DND-41 (cell line): ENCODE data around the gene ENO2.
A peak's percentile ranks its signal among the peaks of the same experiment; 100 is the strongest.
"Not testable (repeated sequence)": the region's sequence is repeated elsewhere in the genome, so short reads cannot be mapped to it uniquely, and the experiment has no call there.

Source experiments
- ATAC-seq: fragments of 200-7000 bp; cut with Tn5 transposase; 3 replicates; pipeline ENCODE4 v1.9.1; 2021; ENCODE audit warnings: low read depth; ENCODE audit not compliant: insufficient read depth
- DNase-seq: peaks from one replicate; pipeline ENCODE4 v3.0.0-alpha.2; 2020
- H2AFZ ChIP-seq: 2 replicates; pipeline ENCODE4 v1.6.0; 2012; ENCODE audit warnings: low read depth, low read length
- H3K27ac ChIP-seq: 2 replicates; pipeline ENCODE4 v1.5.1; 2012; ENCODE audit warnings: low read length, inconsistent platforms
- H3K27me3 ChIP-seq: fragments of 200-600 bp; sonication (generic); 2 replicates; pipeline ENCODE4 v1.6.0; 2012; ENCODE audit warnings: low read length, mild to moderate bottlenecking, inconsistent platforms; ENCODE audit not compliant: insufficient read depth, poor library complexity
- H3K36me3 ChIP-seq: 2 replicates; pipeline ENCODE4 v1.5.1; 2012; ENCODE audit warnings: low read length, inconsistent platforms; ENCODE audit not compliant: insufficient read depth
- H3K4me1 ChIP-seq: 2 replicates; pipeline ENCODE4 v1.5.1; 2012; ENCODE audit warnings: mild to moderate bottlenecking, low read length; ENCODE audit not compliant: insufficient read depth
- H3K4me2 ChIP-seq: 2 replicates; pipeline ENCODE4 v1.6.0; 2012; ENCODE audit warnings: mild to moderate bottlenecking, moderate library complexity, low read length, inconsistent platforms; ENCODE audit not compliant: insufficient read depth
- H3K4me3 ChIP-seq, 2 experiments: fragments of 200-600 bp in 1 of 2; shearing (Covaris generic) in 1 of 2; 2 replicates each; pipeline ENCODE4 v1.5.1; 2012 to 2016; ENCODE audit warnings: inconsistent platforms in 2 of 2, low read length in 2 of 2, mild to moderate bottlenecking in 2 of 2, low read depth in 1 of 2, moderate library complexity in 1 of 2
- H3K79me2 ChIP-seq: 2 replicates; pipeline ENCODE4 v1.6.0; 2012; ENCODE audit warnings: low read length, inconsistent platforms; ENCODE audit not compliant: insufficient read depth
- H3K9ac ChIP-seq: 2 replicates; pipeline ENCODE4 v1.6.0; 2012; ENCODE audit warnings: low read depth, mild to moderate bottlenecking, inconsistent platforms, low read length, moderate library complexity
- H3K9me3 ChIP-seq: 2 replicates; pipeline ENCODE4 v1.5.1; 2012; ENCODE audit warnings: low read length, moderate library complexity, mild to moderate bottlenecking, inconsistent platforms; ENCODE audit not compliant: insufficient read depth, severe bottlenecking
- H4K20me1 ChIP-seq: 2 replicates; pipeline ENCODE4 v1.6.0; 2012; ENCODE audit warnings: low read length; ENCODE audit not compliant: insufficient read depth
- CTCF ChIP-seq: IDR thresholded peaks from 2 replicates; pipeline ENCODE4 v1.5.1; 2012; ENCODE audit warnings: borderline replicate concordance, low read length, moderate library complexity, mild to moderate bottlenecking; ENCODE audit not compliant: poor library complexity, severe bottlenecking; ENCODE audit errors: extremely low read depth
- EZH2 ChIP-seq: IDR thresholded peaks from 3 replicates; pipeline ENCODE4 v1.6.1; 2012; ENCODE audit warnings: borderline replicate concordance, low read depth, mild to moderate bottlenecking, moderate library complexity, low read length, inconsistent platforms; ENCODE audit not compliant: severe bottlenecking

Gene ENO2

GRCh38 chr12:6867413-6868210, 46.8 kb upstream of the ENO2 start, which contains the start of gene TPI1:
TPI1 (plus strand) TSS chr12:6867531; CDS start chr12:6867567, 36 bp downstream.
- peaks cover 84% of the 10 kb centered on the region for H3K36me3 ChIP-seq
- H3K9ac ChIP-seq = peak within 1 kb of the TSS; percentile 80
- no peaks in the 10 kb centered on the region for H3K9me3 ChIP-seq
- TF ChIP-seq CTCF (no peak), EZH2 (no peak)
- no peaks in the 10 kb centered on the region for H3K27me3 ChIP-seq
- peak; percentile 80 for DNase-seq
- peak; percentile 71 for ATAC-seq
- peak within 1 kb of the TSS; percentile 77 for H3K27ac ChIP-seq
- peaks cover 55% of the 10 kb centered on the region for H3K4me1 ChIP-seq
- peak within 1 kb of the TSS; percentile 43 to 80 for H3K4me3 ChIP-seq
- peak within 1 kb of the TSS; percentile 75 for H2AFZ ChIP-seq
- H3K79me2 ChIP-seq = peaks cover 45% of the 10 kb centered on the region
- H3K4me2 ChIP-seq = peak within 1 kb of the TSS; percentile 99
- peaks cover 48% of the 10 kb centered on the region for H4K20me1 ChIP-seq

- DNase-seq (peak; percentile 33), ATAC-seq (peak; percentile 2)
- Histone ChIP-seq H2AFZ (peak overlapping the region; percentile 68; the same call in 1 of the 2 replicates), H3K4me1 (peaks cover 57% of the 10 kb centered on the region), H3K9me3 (no peaks in the 10 kb centered on the region), H3K27ac (peak overlapping the region; percentile 77), H3K36me3 (peaks cover 79% of the 10 kb centered on the region), H3K4me2 (peak overlapping the region; percentile 99), H3K4me3 (peak overlapping the region; percentile 43 to 80), H4K20me1 (peaks cover 49% of the 10 kb centered on the region), H3K9ac (peak overlapping the region; percentile 80), H3K27me3 (no peaks in the 10 kb centered on the region), H3K79me2 (peaks cover 49% of the 10 kb centered on the region)
- TF ChIP-seq EZH2 (no peak), CTCF (peak; percentile 42)
Measured at GRCh38 chr12:6868211-6869048, 46.0 kb upstream of the ENO2 start.

- DNase-seq (peak; percentile 85), ATAC-seq (peak; percentile 20)
- Histone ChIP-seq H3K9ac (peak overlapping the region; percentile 80; the same call in 1 of the 2 replicates), H3K79me2 (peaks cover 52% of the 10 kb centered on the region), H3K4me1 (peaks cover 65% of the 10 kb centered on the region), H3K27me3 (no peaks in the 10 kb centered on the region), H3K9me3 (no peaks in the 10 kb centered on the region), H2AFZ (no peak overlapping the region), H4K20me1 (peaks cover 49% of the 10 kb centered on the region), H3K27ac (peak overlapping the region; percentile 77; the same call in 1 of the 2 replicates), H3K4me3 (peak overlapping the region; percentile 43 to 80; a peak in 3 of 4 replicates), H3K36me3 (peaks cover 70% of the 10 kb centered on the region), H3K4me2 (peak overlapping the region; percentile 99)
- peak; percentile 92 for TF ChIP-seq CTCF
- TF ChIP-seq EZH2 = no peak
Measured at GRCh38 chr12:6869049-6870021, 45.0 kb upstream of the ENO2 start.

DNA sequence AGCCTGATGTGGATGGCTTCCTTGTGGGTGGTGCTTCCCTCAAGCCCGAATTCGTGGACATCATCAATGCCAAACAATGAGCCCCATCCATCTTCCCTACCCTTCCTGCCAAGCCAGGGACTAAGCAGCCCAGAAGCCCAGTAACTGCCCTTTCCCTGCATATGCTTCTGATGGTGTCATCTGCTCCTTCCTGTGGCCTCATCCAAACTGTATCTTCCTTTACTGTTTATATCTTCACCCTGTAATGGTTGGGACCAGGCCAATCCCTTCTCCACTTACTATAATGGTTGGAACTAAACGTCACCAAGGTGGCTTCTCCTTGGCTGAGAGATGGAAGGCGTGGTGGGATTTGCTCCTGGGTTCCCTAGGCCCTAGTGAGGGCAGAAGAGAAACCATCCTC, 44.1 kb upstream of the ENO2 start:
- peaks cover 71% of the 10 kb centered on the region for H3K4me1 ChIP-seq
- peaks cover 49% of the 10 kb centered on the region for H4K20me1 ChIP-seq
- H3K4me2 ChIP-seq = peak overlapping the region; percentile 99
- peaks cover 61% of the 10 kb centered on the region for H3K36me3 ChIP-seq
- ATAC-seq, H3K27ac ChIP-seq, DNase-seq, H3K9me3 ChIP-seq, H3K27me3 ChIP-seq, H2AFZ ChIP-seq, H3K4me3 ChIP-seq: not testable (repeated sequence)
- H3K9ac ChIP-seq = peak overlapping the region; percentile 80; the same call in 1 of the 2 replicates
- H3K79me2 ChIP-seq = peaks cover 52% of the 10 kb centered on the region
